Testis (tissue), 3 donors: ENCODE data around the gene DES. TPM values are rescaled to one million over a fixed set of nuclear protein-coding genes. Genes with fewer than 3 reads are reported as not detected.

Experiments used
- DNase-seq: peaks from one replicate; pipeline ENCODE4 v3.0.0-alpha.2; 2019
- H3K27ac ChIP-seq, 2 donors: fragments of 200-600 bp; sonication (generic); one replicate each; pipeline ENCODE4 v1.5.1; 2019
- H3K27me3 ChIP-seq: fragments of 200-600 bp; sonication (generic); one replicate; pipeline ENCODE4 v1.5.1; 2019
- H3K36me3 ChIP-seq: fragments of 200-600 bp; sonication (generic); one replicate; pipeline ENCODE4 v1.5.1; 2017; ENCODE audit warnings: low read depth; ENCODE audit errors: missing control alignments
- H3K4me1 ChIP-seq: fragments of 200-600 bp; sonication (generic); one replicate; pipeline ENCODE4 v1.5.1; 2019
- H3K4me3 ChIP-seq, 2 donors: fragments of 200-600 bp; sonication (generic); one replicate each; pipeline ENCODE4 v1.5.1; 2017 to 2019
- H3K9me3 ChIP-seq: fragments of 200-600 bp; sonication (generic); one replicate; pipeline ENCODE4 v1.5.1; 2017
- CTCF ChIP-seq, 3 experiments: fragments of 450-650 bp in 2 of 3; fragments of 200-600 bp in 1 of 3; sonication (generic) in 1 of 3; IDR thresholded peaks; one replicate each; pipeline ENCODE4 v1.5.1; 2016 to 2019; ENCODE audit warnings: antibody characterized with exemption in 3 of 3, mild to moderate bottlenecking in 2 of 3, moderate library complexity in 1 of 3
- POLR2A ChIP-seq: fragments of 450-650 bp; IDR thresholded peaks from one replicate; pipeline ENCODE4 v1.6.1; 2017; ENCODE audit warnings: antibody characterized with exemption, mild to moderate bottlenecking, moderate library complexity
- WGBS, 2 donors: methylation state at CpG; one replicate each; pipeline ENCODE4 v1.1.5; 2018; 5-methylcytosine and 5-hydroxymethylcytosine counted together
- intact Hi-C: fragments of 100-400 bp; cut with DNase I; formaldehyde crosslinking; loops from one replicate; pipeline ENCODE4 v1.15.1; 2023; ENCODE audit warnings: low total_unique reads
- polyA plus RNA-seq: library from polyadenylated mRNA; stranded (reverse); fragments of 350-450 nt; fragmentation: Illumina TruSeq; extraction: RNeasy Lipid Tissue Mini Kit (QIAGEN cat#74804); gene quantifications from one replicate; pipeline ENCODE4 v1.2.3, GENCODE V29; 2014; ENCODE audit warnings: low read depth, low replicate concordance; ENCODE audit not compliant: insufficient read depth
- total RNA-seq, 2 donors: library from RNA; depleted of rRNA; stranded (reverse); fragments of >200 nt; gene quantifications; one replicate each; pipeline ENCODE4 v1.2.3, GENCODE V29; 2016

The DES gene
- total and polyA plus RNA-seq, 3 donors from 2014 or later = 17.6 to 199 (median 33.3) TPM

- Histone ChIP-seq H3K36me3 (no peaks in the 10 kb centered on the region), H3K27me3 (no peaks in the 10 kb centered on the region), H3K4me1 (peaks cover 19% of the 10 kb centered on the region), H3K4me3 (no peak overlapping the region), H3K27ac (no peak overlapping the region), H3K9me3 (no peaks in the 10 kb centered on the region)
- intact Hi-C loops = loop anchor here (5.0 kb wide), 2 partner anchors 132 to 242 kb away; no protein-coding TSS in a partner anchor
- no peak for DNase-seq
- TF ChIP-seq CTCF (IDR thresholded peaks at IDR 0.05) (no peak), POLR2A (no peak)
- WGBS, 2 donors = 78 to 81% methylated on average over 9 to 14 of the region's 14 CpGs
Observed at GRCh38 chr2:219399716-219400478, 18.3 kb upstream of the DES start.

- no peak for TF ChIP-seq CTCF (IDR thresholded peaks at IDR 0.05)
- TF ChIP-seq POLR2A = no peak
- H3K4me3 ChIP-seq = no peak overlapping the region
- H3K27me3 ChIP-seq = no peaks in the 10 kb centered on the region
- 63 to 65% methylated on average over 6 of the region's 6 CpGs for WGBS, 2 donors
- intact Hi-C loops = loop anchor here (5.0 kb wide), 2 partner anchors 132 to 242 kb away; no protein-coding TSS in a partner anchor
- peaks cover 22% of the 10 kb centered on the region for H3K4me1 ChIP-seq
- no peaks in the 10 kb centered on the region for H3K9me3 ChIP-seq
- no peak overlapping the region for H3K27ac ChIP-seq
- H3K36me3 ChIP-seq = no peaks in the 10 kb centered on the region
- no peak for DNase-seq
Observed at GRCh38 chr2:219400562-219400961, 17.6 kb upstream of the DES start.

- intact Hi-C loops = loop anchor here (5.0 kb wide), 2 partner anchors 131 to 241 kb away; no protein-coding TSS in a partner anchor
- Histone ChIP-seq H3K4me3 (no peak overlapping the region), H3K36me3 (no peaks in the 10 kb centered on the region), H3K27me3 (no peaks in the 10 kb centered on the region), H3K4me1 (peaks cover 22% of the 10 kb centered on the region), H3K9me3 (no peaks in the 10 kb centered on the region), H3K27ac (no peak overlapping the region)
- no peak for DNase-seq
- WGBS, 2 donors = 91 to 95% methylated on average over 8 of the region's 8 CpGs
- TF ChIP-seq CTCF (IDR thresholded peaks at IDR 0.05) (no peak), POLR2A (no peak)
Observed at GRCh38 chr2:219401606-219402005, 16.6 kb upstream of the DES start.

GRCh38 chr2:219402665-219403515 lies 15.3 kb upstream of the DES start:
- peaks cover 28% of the 10 kb centered on the region for H3K4me1 ChIP-seq
- WGBS, 2 donors = 28 to 31% methylated on average over 15 of the region's 15 CpGs
- no peak for TF ChIP-seq POLR2A
- TF ChIP-seq CTCF (IDR thresholded peaks at IDR 0.05) = peak; percentile 77 to 90 (median 87)
- peak; percentile 87 for DNase-seq
- no peaks in the 10 kb centered on the region for H3K36me3 ChIP-seq
- no peak overlapping the region for H3K4me3 ChIP-seq
- H3K27ac ChIP-seq = no peak overlapping the region
- H3K9me3 ChIP-seq = no peaks in the 10 kb centered on the region
- H3K27me3 ChIP-seq = no peaks in the 10 kb centered on the region
- intact Hi-C loops = loop anchor here (5.0 kb wide), 2 partner anchors 129 to 239 kb away; no protein-coding TSS in a partner anchor
